Measurements from ENCODE around the gene C1QL2. TPM values are rescaled to one million over a fixed set of nuclear protein-coding genes. Genes with fewer than 3 reads are reported as not detected.

C1QL2 gene
- total RNA-seq, 2 experiments from 2014 or later, result not detected

DNA sequence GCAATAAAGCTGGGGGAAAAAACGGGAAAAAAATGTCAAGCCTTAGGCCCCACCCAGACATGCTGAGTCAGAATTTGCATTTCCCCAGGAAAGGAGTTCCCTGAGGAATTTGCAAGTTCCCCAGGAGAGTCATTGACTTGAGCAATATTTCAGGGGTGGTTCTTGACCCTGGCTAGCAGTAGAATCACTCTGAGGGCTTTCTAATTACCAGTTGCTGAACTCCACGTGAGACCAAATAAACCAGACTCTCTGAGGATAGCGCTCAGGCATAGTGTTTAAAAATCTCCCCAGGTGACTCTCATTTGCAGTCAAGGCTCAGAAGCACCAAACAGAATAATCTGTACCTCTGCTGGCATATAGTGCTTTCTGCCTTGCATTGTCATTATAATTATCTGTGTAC lies 48.7 kb downstream of the C1QL2 start:
- no peak for ATAC-seq
- peaks cover 10% of the 10 kb centered on the region for H3K9me3 Mint-ChIP-seq
- intact Hi-C loops (cut with micrococcal nuclease), result no loop called here
- no peak for DNase-seq
- ChIA-PET CTCF (no interaction called here), POLR2A (interaction anchor here (0.7 kb wide), 1 partner anchor 26 kb away, joined by 5 read pairs; no protein-coding TSS in a partner anchor)
- H3K27ac Mint-ChIP-seq, result no peak overlapping the region
- peaks cover 4% of the 10 kb centered on the region for H3K27me3 Mint-ChIP-seq
- H3K36me3 Mint-ChIP-seq (ENCODE audit: low read depth), result no peaks in the 10 kb centered on the region
- no peaks in the 10 kb centered on the region for H3K4me1 Mint-ChIP-seq (ENCODE audit: low read depth)
- TF ChIP-seq, protein P1, sequence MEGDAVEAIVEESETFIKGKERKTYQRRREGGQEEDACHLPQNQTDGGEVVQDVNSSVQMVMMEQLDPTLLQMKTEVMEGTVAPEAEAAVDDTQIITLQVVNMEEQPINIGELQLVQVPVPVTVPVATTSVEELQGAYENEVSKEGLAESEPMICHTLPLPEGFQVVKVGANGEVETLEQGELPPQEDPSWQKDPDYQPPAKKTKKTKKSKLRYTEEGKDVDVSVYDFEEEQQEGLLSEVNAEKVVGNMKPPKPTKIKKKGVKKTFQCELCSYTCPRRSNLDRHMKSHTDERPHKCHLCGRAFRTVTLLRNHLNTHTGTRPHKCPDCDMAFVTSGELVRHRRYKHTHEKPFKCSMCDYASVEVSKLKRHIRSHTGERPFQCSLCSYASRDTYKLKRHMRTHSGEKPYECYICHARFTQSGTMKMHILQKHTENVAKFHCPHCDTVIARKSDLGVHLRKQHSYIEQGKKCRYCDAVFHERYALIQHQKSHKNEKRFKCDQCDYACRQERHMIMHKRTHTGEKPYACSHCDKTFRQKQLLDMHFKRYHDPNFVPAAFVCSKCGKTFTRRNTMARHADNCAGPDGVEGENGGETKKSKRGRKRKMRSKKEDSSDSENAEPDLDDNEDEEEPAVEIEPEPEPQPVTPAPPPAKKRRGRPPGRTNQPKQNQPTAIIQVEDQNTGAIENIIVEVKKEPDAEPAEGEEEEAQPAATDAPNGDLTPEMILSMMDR (IDR thresholded peaks at IDR 0.05), result no peak
- no peak overlapping the region for H3K4me3 Mint-ChIP-seq

DNA sequence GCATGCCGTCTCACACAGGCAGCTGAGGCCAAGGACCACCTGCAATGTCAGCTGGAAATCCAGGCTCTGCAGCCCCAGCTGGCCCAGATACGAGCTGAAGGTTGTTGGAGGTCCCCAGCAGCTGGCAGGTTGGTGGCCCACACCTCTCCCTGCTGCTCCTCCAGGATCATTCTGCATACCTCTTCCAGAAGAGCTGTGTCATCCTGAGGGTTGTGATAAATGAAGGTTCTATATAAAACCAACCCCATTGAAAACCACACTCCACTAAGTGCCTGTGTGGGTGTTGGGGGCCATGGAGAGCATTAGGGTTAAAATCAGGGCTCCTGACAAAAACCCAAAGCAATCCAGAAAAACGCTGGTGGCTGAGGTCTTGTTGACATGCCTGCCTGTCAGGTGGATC lies 50.4 kb downstream of the C1QL2 start:
- ChIA-PET POLR2A (no interaction called here), CTCF (no interaction called here)
- intact Hi-C loops (cut with micrococcal nuclease), result no loop called here
- TF ChIP-seq, protein P1 (IDR thresholded peaks at IDR 0.05), result no peak
- ATAC-seq, result no peak
- no peak for DNase-seq
- Mint-ChIP-seq H3K36me3 (ENCODE audit: low read depth) (no peaks in the 10 kb centered on the region), H3K27ac (no peak overlapping the region), H3K4me3 (no peak overlapping the region), H3K9me3 (peaks cover 12% of the 10 kb centered on the region), H3K27me3 (peaks cover 4% of the 10 kb centered on the region), H3K4me1 (ENCODE audit: low read depth) (no peaks in the 10 kb centered on the region)

DNA sequence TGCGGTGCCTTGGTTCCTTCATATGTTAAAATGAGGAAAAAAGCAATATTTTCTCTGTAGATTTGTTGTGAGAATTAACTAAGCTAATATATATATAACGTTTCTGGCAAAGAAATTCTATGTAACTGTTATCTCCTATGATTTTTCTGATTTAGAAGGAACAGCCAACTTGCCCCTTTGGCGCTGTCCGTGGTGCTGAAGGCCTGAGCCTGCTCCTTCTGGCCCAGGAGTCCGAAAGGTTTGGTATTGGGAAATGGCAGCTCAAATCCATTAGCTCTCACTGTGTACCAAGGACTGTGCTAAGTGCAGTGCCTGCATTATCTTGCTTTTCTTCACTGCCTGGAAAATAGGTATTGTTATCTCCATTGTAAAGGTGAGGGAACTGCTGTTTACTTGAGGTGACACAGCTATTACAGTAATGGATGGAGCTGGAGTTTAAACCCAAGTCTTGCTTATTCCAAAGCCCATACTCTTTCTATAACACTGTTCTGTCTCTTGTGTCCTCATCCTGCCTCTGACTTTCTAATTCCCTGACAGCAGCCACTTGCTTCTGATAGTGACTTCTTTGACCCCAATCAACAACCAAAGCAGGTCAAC lies 52.2 kb downstream of the C1QL2 start:
- peaks cover 14% of the 10 kb centered on the region for H3K9me3 Mint-ChIP-seq
- ChIA-PET POLR2A (no interaction called here), CTCF (no interaction called here)
- no peaks in the 10 kb centered on the region for H3K36me3 Mint-ChIP-seq (ENCODE audit: low read depth)
- no peak overlapping the region for H3K27ac Mint-ChIP-seq
- ATAC-seq (no peak), DNase-seq (peak; percentile 43)
- H3K27me3 Mint-ChIP-seq, result peaks cover 3% of the 10 kb centered on the region
- TF ChIP-seq, protein P1 (IDR thresholded peaks at IDR 0.05), result no peak
- intact Hi-C loops (cut with micrococcal nuclease), result no loop called here
- no peaks in the 10 kb centered on the region for H3K4me1 Mint-ChIP-seq (ENCODE audit: low read depth)
- H3K4me3 Mint-ChIP-seq, result no peak overlapping the region

Other genes starting within 250 kb of the C1QL2 start
- gene MARCO, start 216.6 kb downstream of the C1QL2 start, total RNA-seq, result not detected
- under 1 TPM; 0.18 to 0.34 TPM for gene STEAP3, start 65.1 kb upstream of the C1QL2 start, total RNA-seq
- gene C2orf76, start 208.1 kb upstream of the C1QL2 start, total RNA-seq, result 10 to 100 TPM in 1 of 2 experiments, 1 to 10 TPM in 1; 9.6 to 11.5 TPM
- gene DBI, start 208.2 kb upstream of the C1QL2 start, total RNA-seq, result 100 to 1,000 TPM; 142 to 143 TPM